ENCODE results near the gene TLL2. TPM values are rescaled to one million over a fixed set of nuclear protein-coding genes. Genes with fewer than 3 reads are reported as not detected.

TLL2 gene
- 0.08 TPM in 2 replicates for polyA plus RNA-seq (2011; rRNA removed)
- polyA plus RNA-seq (2012; cell fraction: cytosol; rRNA removed), result 0.08 and 0.12 TPM in 2 replicates
- 0.16 and 0.17 TPM in 2 replicates for polyA plus RNA-seq (2012; cell fraction: nucleus; rRNA removed)
- polyA plus RNA-seq (2017; fragmentation: RNase III; extraction: RNeasy Plus Mini Kit Qiagen cat#74134 plus additional on column Dnase treatment), result 0.12 to 0.18 TPM (median 0.13 TPM) in 3 replicates
- polyA minus RNA-seq (2011; rRNA and poly(A)+ RNA removed), result 0.15 and 0.29 TPM in 2 replicates

DNA sequence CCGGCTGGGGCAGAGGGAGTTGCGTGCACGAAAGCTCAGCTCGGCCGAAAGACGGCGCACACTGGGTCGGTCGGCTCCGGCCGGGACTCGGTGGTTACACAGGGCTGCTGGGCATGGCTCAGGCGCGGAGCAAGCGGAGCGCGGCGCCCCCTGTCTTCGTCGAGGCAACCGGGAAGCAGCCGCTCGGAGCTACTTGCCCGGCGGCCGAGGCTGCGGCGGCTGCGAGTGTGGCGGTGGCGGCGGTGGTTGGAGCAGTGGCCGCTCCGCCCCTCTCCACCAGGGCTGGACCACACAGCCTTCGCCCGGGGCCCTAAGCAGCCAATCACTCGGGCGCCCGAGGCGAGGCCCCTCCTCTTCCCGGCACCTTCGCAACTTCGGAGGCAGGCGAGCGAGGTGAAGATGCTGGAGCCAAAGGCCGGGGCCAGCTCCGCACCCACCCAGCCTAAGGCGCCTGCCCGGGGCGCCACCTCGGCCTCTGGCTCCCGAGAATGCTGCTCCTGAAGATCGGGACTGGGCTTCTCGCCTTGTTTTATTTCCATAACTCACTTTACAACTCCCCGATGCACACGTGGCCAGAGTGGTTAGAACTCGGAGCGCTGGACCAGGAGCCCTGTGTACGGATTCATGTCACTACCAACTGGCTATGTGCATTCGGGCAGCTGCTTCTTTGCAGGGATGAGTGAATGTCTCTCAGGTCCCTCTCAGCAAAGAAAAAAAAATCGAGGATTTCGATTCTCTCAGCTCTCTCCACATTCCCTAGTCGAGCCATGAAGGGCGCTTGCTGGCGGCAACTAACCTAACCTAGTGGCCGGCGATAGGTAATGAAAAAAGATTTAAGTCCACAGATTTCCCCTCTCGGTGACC, at the start of gene TLL2:
Gene TLL2, minus strand, starts transcription at position 229 of the 864 bp plus-strand sequence. CDS start 241 bp downstream, outside the sequence.
- DNase-seq (ENCODE audit: low read depth in 1 of 2, low spot score in 1 of 2) (peak; percentile 85 to 90), ATAC-seq (peak; percentile 92 to 97), FAIRE-seq (no peak)
- H3K4me3 ChIP-seq, result peak within 1 kb of the TSS; percentile 56
- H3K9me3 ChIP-seq, result no peaks in the 10 kb centered on the region
- WGBS (ENCODE audit: missing lambda C conversion rate), result 3% methylated on average over 35 of the region's 68 CpGs
- peak within 1 kb of the TSS; percentile 95 for H3K4me2 ChIP-seq
- peaks cover 6% of the 10 kb centered on the region; the same call in 2 of the 3 replicates for H3K4me1 ChIP-seq
- TF ChIP-seq FOSB (CRISPR knock-in tag; IDR thresholded peaks at IDR 0.05) (peak; percentile 69; the same call in 1 of the 2 replicates), CBX2 (IDR thresholded peaks at IDR 0.05; ENCODE audit: borderline replicate concordance, low read depth) (no peak), RNF2 (IDR thresholded peaks at IDR 0.05; ENCODE audit: borderline replicate concordance, low read depth) (peak; percentile 44; the same call in 1 of the 2 replicates), RAD21 (conservative IDR thresholded peaks at IDR 0.05 in 1 of 2, IDR thresholded peaks at IDR 0.05 in 1 of 2) (peak; percentile 5 to 39; a peak in 3 of 5 replicates), HOXB5 (CRISPR knock-in tag; IDR thresholded peaks at IDR 0.05) (0 out of 2 replicates have a peak, but pooled peaks have one; percentile 47), POLR2A (IDR thresholded peaks at IDR 0.05; ENCODE audit: low read length) (peak; percentile 55), CHD2 (IDR thresholded peaks at IDR 0.05; ENCODE audit: low read length, partially characterized antibody) (no peak), ZFP36 (IDR thresholded peaks at IDR 0.05; ENCODE audit: borderline replicate concordance, partially characterized antibody) (no peak), HOXB13 (CRISPR knock-in tag; IDR thresholded peaks at IDR 0.05; ENCODE audit: low read depth) (0 out of 2 replicates have a peak, but pooled peaks have one; percentile 37), ZSCAN20 (CRISPR knock-in tag; IDR thresholded peaks at IDR 0.05) (no peak), JUN (IDR thresholded peaks at IDR 0.05) (0 out of 5 replicates have a peak, but pooled peaks of 1 of the 2 experiments have one; percentile 16)
- TF ChIP-seq, protein P1, sequence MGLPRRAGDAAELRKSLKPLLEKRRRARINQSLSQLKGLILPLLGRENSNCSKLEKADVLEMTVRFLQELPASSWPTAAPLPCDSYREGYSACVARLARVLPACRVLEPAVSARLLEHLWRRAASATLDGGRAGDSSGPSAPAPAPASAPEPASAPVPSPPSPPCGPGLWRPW (IDR thresholded peaks at IDR 0.05), result no peak
- TF ChIP-seq, protein P2, sequence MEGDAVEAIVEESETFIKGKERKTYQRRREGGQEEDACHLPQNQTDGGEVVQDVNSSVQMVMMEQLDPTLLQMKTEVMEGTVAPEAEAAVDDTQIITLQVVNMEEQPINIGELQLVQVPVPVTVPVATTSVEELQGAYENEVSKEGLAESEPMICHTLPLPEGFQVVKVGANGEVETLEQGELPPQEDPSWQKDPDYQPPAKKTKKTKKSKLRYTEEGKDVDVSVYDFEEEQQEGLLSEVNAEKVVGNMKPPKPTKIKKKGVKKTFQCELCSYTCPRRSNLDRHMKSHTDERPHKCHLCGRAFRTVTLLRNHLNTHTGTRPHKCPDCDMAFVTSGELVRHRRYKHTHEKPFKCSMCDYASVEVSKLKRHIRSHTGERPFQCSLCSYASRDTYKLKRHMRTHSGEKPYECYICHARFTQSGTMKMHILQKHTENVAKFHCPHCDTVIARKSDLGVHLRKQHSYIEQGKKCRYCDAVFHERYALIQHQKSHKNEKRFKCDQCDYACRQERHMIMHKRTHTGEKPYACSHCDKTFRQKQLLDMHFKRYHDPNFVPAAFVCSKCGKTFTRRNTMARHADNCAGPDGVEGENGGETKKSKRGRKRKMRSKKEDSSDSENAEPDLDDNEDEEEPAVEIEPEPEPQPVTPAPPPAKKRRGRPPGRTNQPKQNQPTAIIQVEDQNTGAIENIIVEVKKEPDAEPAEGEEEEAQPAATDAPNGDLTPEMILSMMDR (IDR thresholded peaks at IDR 0.05), result peak; percentile 52
- TF ChIP-seq, protein P3, sequence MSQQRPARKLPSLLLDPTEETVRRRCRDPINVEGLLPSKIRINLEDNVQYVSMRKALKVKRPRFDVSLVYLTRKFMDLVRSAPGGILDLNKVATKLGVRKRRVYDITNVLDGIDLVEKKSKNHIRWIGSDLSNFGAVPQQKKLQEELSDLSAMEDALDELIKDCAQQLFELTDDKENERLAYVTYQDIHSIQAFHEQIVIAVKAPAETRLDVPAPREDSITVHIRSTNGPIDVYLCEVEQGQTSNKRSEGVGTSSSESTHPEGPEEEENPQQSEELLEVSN (IDR thresholded peaks at IDR 0.05; ENCODE audit: borderline replicate concordance, low read depth), result peak; percentile 94
- TF ChIP-seq, protein P4, sequence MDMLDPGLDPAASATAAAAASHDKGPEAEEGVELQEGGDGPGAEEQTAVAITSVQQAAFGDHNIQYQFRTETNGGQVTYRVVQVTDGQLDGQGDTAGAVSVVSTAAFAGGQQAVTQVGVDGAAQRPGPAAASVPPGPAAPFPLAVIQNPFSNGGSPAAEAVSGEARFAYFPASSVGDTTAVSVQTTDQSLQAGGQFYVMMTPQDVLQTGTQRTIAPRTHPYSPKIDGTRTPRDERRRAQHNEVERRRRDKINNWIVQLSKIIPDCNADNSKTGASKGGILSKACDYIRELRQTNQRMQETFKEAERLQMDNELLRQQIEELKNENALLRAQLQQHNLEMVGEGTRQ (IDR thresholded peaks at IDR 0.05), result peak; percentile 48; the same call in 1 of the 2 replicates
- TF ChIP-seq, protein P5, sequence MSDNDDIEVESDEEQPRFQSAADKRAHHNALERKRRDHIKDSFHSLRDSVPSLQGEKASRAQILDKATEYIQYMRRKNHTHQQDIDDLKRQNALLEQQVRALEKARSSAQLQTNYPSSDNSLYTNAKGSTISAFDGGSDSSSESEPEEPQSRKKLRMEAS (IDR thresholded peaks at IDR 0.05), result peak; percentile 92
- ChIA-PET POLR2A (interaction anchor here (1.4 kb wide), 1 partner anchor 73 kb away, joined by 3 read pairs; no protein-coding TSS in a partner anchor), CTCF (interaction anchor here (0.5 to 7.5 kb wide), 45 partner anchors 9 to 1088 kb away, joined by 3 to 54 read pairs (median 4); no protein-coding TSS in a partner anchor)
- peak within 1 kb of the TSS; percentile 37 to 77; a peak in 4 of 6 replicates for H3K27ac ChIP-seq

DNA sequence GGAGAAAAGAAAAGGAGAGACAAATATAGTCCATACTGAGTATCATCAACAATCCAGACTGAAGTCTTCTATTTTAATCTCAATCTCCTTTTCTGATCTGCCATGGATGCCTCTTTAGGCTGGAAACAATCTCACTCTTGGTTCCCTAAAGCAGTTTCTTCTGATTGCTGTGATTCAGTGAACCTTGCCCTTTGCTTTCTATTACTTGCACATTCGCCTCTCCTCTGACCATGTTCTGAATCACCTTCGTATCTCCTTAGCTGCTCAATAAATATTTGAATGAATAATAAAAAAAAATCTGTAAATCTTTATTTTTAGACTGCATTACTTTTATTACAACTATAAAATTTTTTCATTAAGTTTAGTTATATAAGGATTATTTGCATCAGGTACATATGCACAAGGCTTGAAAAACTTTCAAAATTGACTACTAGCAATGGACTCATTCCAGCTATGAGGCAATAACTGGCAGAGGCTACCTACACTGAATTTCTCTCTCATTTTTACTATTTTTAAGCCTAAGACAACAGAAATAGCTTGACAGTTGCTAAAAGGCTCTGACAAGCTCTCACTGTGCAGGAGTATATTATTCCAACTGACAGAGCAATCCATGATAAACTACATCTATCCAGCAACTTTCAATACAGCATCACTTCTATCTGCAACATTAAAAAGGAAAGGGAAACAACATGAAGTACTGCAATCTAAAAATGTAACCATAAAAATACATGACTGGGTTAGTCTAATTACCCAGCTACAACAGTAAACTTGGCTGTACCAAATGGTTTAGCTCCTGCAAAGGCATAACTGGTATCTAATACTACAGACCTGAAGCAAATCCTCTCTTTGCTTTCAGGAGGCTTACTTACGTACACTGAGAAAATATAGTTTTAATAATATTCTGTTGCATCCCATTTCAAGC, 47.5 kb upstream of the TLL2 start:
- peak overlapping the region; percentile 23 for H3K4me2 ChIP-seq
- ATAC-seq (peak; percentile 24 to 49; a peak in 2 of 6 replicates), FAIRE-seq (no peak), DNase-seq (ENCODE audit: low read depth in 1 of 2, low spot score in 1 of 2) (no peak)
- no peaks in the 10 kb centered on the region for H3K9me3 ChIP-seq
- H3K27ac ChIP-seq, result no peak overlapping the region
- TF ChIP-seq, protein P6, sequence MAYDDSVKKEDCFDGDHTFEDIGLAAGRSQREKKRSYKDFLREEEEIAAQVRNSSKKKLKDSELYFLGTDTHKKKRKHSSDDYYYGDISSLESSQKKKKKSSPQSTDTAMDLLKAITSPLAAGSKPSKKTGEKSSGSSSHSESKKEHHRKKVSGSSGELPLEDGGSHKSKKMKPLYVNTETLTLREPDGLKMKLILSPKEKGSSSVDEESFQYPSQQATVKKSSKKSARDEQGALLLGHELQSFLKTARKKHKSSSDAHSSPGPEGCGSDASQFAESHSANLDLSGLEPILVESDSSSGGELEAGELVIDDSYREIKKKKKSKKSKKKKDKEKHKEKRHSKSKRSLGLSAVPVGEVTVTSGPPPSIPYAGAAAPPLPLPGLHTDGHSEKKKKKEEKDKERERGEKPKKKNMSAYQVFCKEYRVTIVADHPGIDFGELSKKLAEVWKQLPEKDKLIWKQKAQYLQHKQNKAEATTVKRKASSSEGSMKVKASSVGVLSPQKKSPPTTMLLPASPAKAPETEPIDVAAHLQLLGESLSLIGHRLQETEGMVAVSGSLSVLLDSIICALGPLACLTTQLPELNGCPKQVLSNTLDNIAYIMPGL (CRISPR knock-in tag; IDR thresholded peaks at IDR 0.05; ENCODE audit: borderline replicate concordance), result no peak
- TF ChIP-seq CEBPB (IDR thresholded peaks at IDR 0.05), result peak in 1 of 2 experiments; percentile 22; a peak in 1 of 4 replicates
- no peak overlapping the region for H3K4me3 ChIP-seq
- ChIA-PET CTCF (interaction anchor here (1.0 to 1.1 kb wide), 2 partner anchors 51 to 165 kb away, joined by 3 to 4 read pairs; no protein-coding TSS in a partner anchor), POLR2A (no interaction called here)
- H3K4me1 ChIP-seq, result peaks cover 16% of the 10 kb centered on the region
- 67% methylated on average over 3 of the region's 3 CpGs for WGBS (ENCODE audit: missing lambda C conversion rate)
